Neural progenitor cell (in vitro differentiated cells): Measurements from ENCODE around the gene SLC20A1. TPM values are rescaled to one million over a fixed set of nuclear protein-coding genes. Genes with fewer than 3 reads are reported as not detected.

Experiments
- DNase-seq: peaks from one replicate; pipeline ENCODE4 v3.0.0-alpha.2; 2016; ENCODE audit warnings: low spot score
- H2AFZ ChIP-seq: fragments of 200-600 bp; sonication (generic); replicated peaks from 2 replicates; pipeline ENCODE4 v1.6.1; 2016; ENCODE audit warnings: antibody characterized with exemption
- H3F3A ChIP-seq: fragments of 200-600 bp; sonication (generic); 2 replicates; pipeline ENCODE4 v1.6.1; 2016; ENCODE audit warnings: antibody characterized with exemption, low read depth
- H3K27ac ChIP-seq: fragments of 200-600 bp; sonication (generic); 2 replicates; pipeline ENCODE4 v1.5.1; 2016; ENCODE audit warnings: mild to moderate bottlenecking
- H3K27me3 ChIP-seq: fragments of 200-600 bp; sonication (generic); 2 replicates; pipeline ENCODE4 v1.6.1; 2016; ENCODE audit warnings: mild to moderate bottlenecking, moderate library complexity
- H3K36me3 ChIP-seq: fragments of 200-600 bp; sonication (generic); 2 replicates; pipeline ENCODE4 v1.5.1; 2016
- H3K4me1 ChIP-seq: fragments of 200-600 bp; sonication (generic); 2 replicates; pipeline ENCODE4 v1.6.1; 2016; ENCODE audit warnings: mixed run types
- H3K4me2 ChIP-seq: fragments of 200-600 bp; sonication (generic); 2 replicates; pipeline ENCODE4 v1.6.1; 2016
- H3K4me3 ChIP-seq: fragments of 200-600 bp; sonication (generic); 2 replicates; pipeline ENCODE4 v1.5.1; 2016
- H3K79me2 ChIP-seq: fragments of 200-600 bp; sonication (generic); 2 replicates; pipeline ENCODE4 v1.6.1; 2016; ENCODE audit warnings: low read depth
- H3K9ac ChIP-seq: fragments of 200-600 bp; sonication (generic); 2 replicates; pipeline ENCODE4 v1.6.1; 2016
- H3K9me3 ChIP-seq: fragments of 200-600 bp; sonication (generic); 2 replicates; pipeline ENCODE4 v1.5.1; 2016; ENCODE audit warnings: low read depth
- H4K20me1 ChIP-seq: fragments of 200-600 bp; sonication (generic); 2 replicates; pipeline ENCODE4 v1.6.1; 2016; ENCODE audit warnings: low read depth
- H3K27ac Mint-ChIP-seq: 3 replicates; pipeline ENCODE4 v1.8.0; 2021; ENCODE audit warnings: mixed read lengths
- H3K27me3 Mint-ChIP-seq: 2 replicates; pipeline ENCODE4 v1.8.0; 2022; ENCODE audit warnings: low read depth, mild to moderate bottlenecking, inconsistent platforms, moderate library complexity, mixed read lengths; ENCODE audit not compliant: insufficient read depth
- H3K36me3 Mint-ChIP-seq: 3 replicates; pipeline ENCODE4 v1.8.0; 2021; ENCODE audit warnings: mixed read lengths
- H3K4me1 Mint-ChIP-seq: 3 replicates; pipeline ENCODE4 v1.8.0; 2021; ENCODE audit warnings: mixed read lengths
- H3K4me3 Mint-ChIP-seq: 3 replicates; pipeline ENCODE4 v1.8.0; 2021; ENCODE audit warnings: mild to moderate bottlenecking, moderate library complexity, mixed read lengths
- H3K9me3 Mint-ChIP-seq: 3 replicates; pipeline ENCODE4 v1.8.0; 2020; ENCODE audit warnings: mixed read lengths
- CTCF ChIP-seq: fragments of 200-600 bp; sonication (generic); IDR thresholded peaks from 2 replicates; pipeline ENCODE4 v1.5.1; 2017; ENCODE audit warnings: antibody characterized with exemption, mild to moderate bottlenecking
- EZH2 ChIP-seq: fragments of 200-600 bp; sonication (generic); IDR thresholded peaks from 2 replicates; pipeline ENCODE4 v1.6.1; 2017; ENCODE audit warnings: antibody characterized with exemption, mild to moderate bottlenecking, moderate library complexity
- EZH2phosphoT487 ChIP-seq: fragments of 200-600 bp; sonication (generic); IDR thresholded peaks from 2 replicates; pipeline ENCODE4 v1.6.1; 2017; ENCODE audit warnings: antibody characterized with exemption
- total RNA-seq: library from RNA; depleted of rRNA; stranded (reverse); fragments of >200 nt; gene quantifications from 2 replicates; pipeline ENCODE4 v1.2.3, GENCODE V29; 2015; ENCODE audit warnings: low replicate concordance

The SLC20A1 gene
- total RNA-seq, 1 donor from 2014 or later, result 61.1 TPM

GRCh38 chr2:112639936-112640335 is 5.8 kb upstream of the SLC20A1 start:
- TF ChIP-seq EZH2 (no peak), EZH2phosphoT487 (no peak), CTCF (no peak)
- H3K79me2 ChIP-seq, result no peaks in the 10 kb centered on the region
- no peak overlapping the region for H2AFZ ChIP-seq
- H3K4me1 ChIP-seq, result peaks cover 4% of the 10 kb centered on the region
- no peak overlapping the region for H3K4me3 ChIP-seq
- H3K9ac ChIP-seq, result no peak overlapping the region
- H3K9me3 ChIP-seq, result no peaks in the 10 kb centered on the region
- DNase-seq, result no peak
- H3K27ac ChIP-seq, result no peak overlapping the region
- H3K27ac Mint-ChIP-seq, result no peak overlapping the region
- peaks cover 11% of the 10 kb centered on the region for H3K27me3 Mint-ChIP-seq
- no peak overlapping the region for H3K4me2 ChIP-seq
- peaks cover 3% of the 10 kb centered on the region for H3F3A ChIP-seq
- H3K9me3 Mint-ChIP-seq, result no peaks in the 10 kb centered on the region
- H3K36me3 ChIP-seq, result no peaks in the 10 kb centered on the region
- peaks cover 15% of the 10 kb centered on the region for H3K4me1 Mint-ChIP-seq
- H3K4me3 Mint-ChIP-seq, result no peak overlapping the region
- H4K20me1 ChIP-seq, result no peaks in the 10 kb centered on the region
- H3K27me3 ChIP-seq, result peaks cover 25% of the 10 kb centered on the region
- H3K36me3 Mint-ChIP-seq, result no peaks in the 10 kb centered on the region

GRCh38 chr2:112640467-112640799 is 5.3 kb upstream of the SLC20A1 start:
- H3K27me3 ChIP-seq, result peaks cover 28% of the 10 kb centered on the region
- no peaks in the 10 kb centered on the region for H3K36me3 ChIP-seq
- no peak overlapping the region for H3K27ac ChIP-seq
- H3K9ac ChIP-seq, result no peak overlapping the region
- H3K4me1 Mint-ChIP-seq, result peaks cover 16% of the 10 kb centered on the region
- no peak overlapping the region for H3K4me2 ChIP-seq
- no peaks in the 10 kb centered on the region for H3K9me3 Mint-ChIP-seq
- TF ChIP-seq EZH2phosphoT487, result no peak
- H3K27me3 Mint-ChIP-seq, result peaks cover 10% of the 10 kb centered on the region
- no peak overlapping the region for H2AFZ ChIP-seq
- no peak overlapping the region for H3K4me3 ChIP-seq
- peak overlapping the region; percentile 33 for H3K27ac Mint-ChIP-seq
- H3K36me3 Mint-ChIP-seq, result no peaks in the 10 kb centered on the region
- H3K4me3 Mint-ChIP-seq, result no peak overlapping the region
- H3K9me3 ChIP-seq, result no peaks in the 10 kb centered on the region
- no peaks in the 10 kb centered on the region for H3K79me2 ChIP-seq
- peaks cover 4% of the 10 kb centered on the region for H3F3A ChIP-seq
- H3K4me1 ChIP-seq, result peaks cover 6% of the 10 kb centered on the region
- no peak for DNase-seq
- H4K20me1 ChIP-seq, result no peaks in the 10 kb centered on the region

GRCh38 chr2:112640800-112641675 is 4.7 kb upstream of the SLC20A1 start:
- peaks cover 6% of the 10 kb centered on the region for H3K4me1 ChIP-seq
- no peak for DNase-seq
- no peak overlapping the region for H3K4me2 ChIP-seq
- no peaks in the 10 kb centered on the region for H4K20me1 ChIP-seq
- no peak overlapping the region for H3K27ac ChIP-seq
- Mint-ChIP-seq H3K27me3 (peaks cover 10% of the 10 kb centered on the region), H3K27ac (no peak overlapping the region), H3K36me3 (no peaks in the 10 kb centered on the region), H3K9me3 (no peaks in the 10 kb centered on the region), H3K4me3 (no peak overlapping the region), H3K4me1 (peaks cover 16% of the 10 kb centered on the region)
- peaks cover 2% of the 10 kb centered on the region for H3K79me2 ChIP-seq
- H3K36me3 ChIP-seq, result no peaks in the 10 kb centered on the region
- H3K9ac ChIP-seq, result no peak overlapping the region
- no peak overlapping the region for H2AFZ ChIP-seq
- TF ChIP-seq CTCF (no peak), EZH2 (no peak), EZH2phosphoT487 (no peak)
- no peaks in the 10 kb centered on the region for H3K9me3 ChIP-seq
- peaks cover 28% of the 10 kb centered on the region for H3K27me3 ChIP-seq
- no peak overlapping the region for H3K4me3 ChIP-seq
- peaks cover 4% of the 10 kb centered on the region for H3F3A ChIP-seq

GRCh38 chr2:112641701-112642100 is 4.0 kb upstream of the SLC20A1 start:
- no peak overlapping the region for H2AFZ ChIP-seq
- TF ChIP-seq CTCF (no peak), EZH2phosphoT487 (no peak), EZH2 (no peak)
- peaks cover 10% of the 10 kb centered on the region for H3K27me3 Mint-ChIP-seq
- no peak overlapping the region for H3K4me2 ChIP-seq
- H3K4me1 Mint-ChIP-seq, result peaks cover 17% of the 10 kb centered on the region
- H3K9ac ChIP-seq, result no peak overlapping the region
- H3K36me3 ChIP-seq, result no peaks in the 10 kb centered on the region
- peaks cover 4% of the 10 kb centered on the region for H3F3A ChIP-seq
- no peaks in the 10 kb centered on the region for H3K36me3 Mint-ChIP-seq
- no peak for DNase-seq
- peaks cover 6% of the 10 kb centered on the region for H3K4me1 ChIP-seq
- H3K9me3 ChIP-seq, result no peaks in the 10 kb centered on the region
- no peak overlapping the region for H3K27ac Mint-ChIP-seq
- peaks cover 2% of the 10 kb centered on the region for H4K20me1 ChIP-seq
- H3K79me2 ChIP-seq, result peaks cover 8% of the 10 kb centered on the region
- no peaks in the 10 kb centered on the region for H3K9me3 Mint-ChIP-seq
- H3K27ac ChIP-seq, result no peak overlapping the region
- no peak overlapping the region for H3K4me3 ChIP-seq
- peaks cover 28% of the 10 kb centered on the region for H3K27me3 ChIP-seq
- H3K4me3 Mint-ChIP-seq, result no peak overlapping the region
